ENCODE results near the gene C17orf75. TPM values are rescaled to one million over a fixed set of nuclear protein-coding genes. Genes with fewer than 3 reads are reported as not detected.

C17orf75 gene
- total RNA-seq, 1 experiment from 2014 or later, result 22.5 TPM

GRCh38 chr17:32288615-32289014, 53.4 kb downstream of the C17orf75 start:
- no peak overlapping the region for H3K4me2 ChIP-seq (ENCODE audit: low read length)

More at GRCh38 chr17:32288615-32289014, 53.4 kb downstream of the C17orf75 start:
- TF ChIP-seq ZBTB33 (IDR thresholded peaks at IDR 0.05; ENCODE audit: extremely low read depth, insufficient replicate concordance, low read length) (no peak), JUND (IDR thresholded peaks at IDR 0.05) (no peak), ZFX (IDR thresholded peaks at IDR 0.05) (no peak), TCF7L2 (IDR thresholded peaks at IDR 0.05; ENCODE audit: borderline replicate concordance, extremely low read depth, insufficient read depth, insufficient read length) (no peak), SP1 (IDR thresholded peaks at IDR 0.05; ENCODE audit: low read depth) (no peak), EZH2phosphoT487 (IDR thresholded peaks at IDR 0.05; ENCODE audit: borderline replicate concordance) (no peak), ELF1 (IDR thresholded peaks at IDR 0.05; ENCODE audit: borderline replicate concordance, low read depth) (no peak), ZNF274 (IDR thresholded peaks at IDR 0.05; ENCODE audit: low read depth, low read length) (no peak), REST (IDR thresholded peaks at IDR 0.05; ENCODE audit: low read depth) (no peak), POLR2AphosphoS5 (IDR thresholded peaks at IDR 0.05; ENCODE audit: low read depth, low read length) (no peak), ATF3 (IDR thresholded peaks at IDR 0.05) (no peak), EZH2 (IDR thresholded peaks at IDR 0.05) (no peak), MAX (IDR thresholded peaks at IDR 0.05) (no peak), RAD21 (IDR thresholded peaks at IDR 0.05; ENCODE audit: low read depth) (no peak), POLR2A (IDR thresholded peaks at IDR 0.05; ENCODE audit: borderline replicate concordance, extremely low read depth, insufficient read depth, insufficient read length) (no peak), SIN3A (IDR thresholded peaks at IDR 0.05; ENCODE audit: low read depth) (no peak), CEBPB (IDR thresholded peaks at IDR 0.05; ENCODE audit: low read depth) (no peak), EGR1 (IDR thresholded peaks at IDR 0.05; ENCODE audit: low read depth) (no peak), CTCF (IDR thresholded peaks at IDR 0.05 in 2 of 3, conservative IDR thresholded peaks at IDR 0.05 in 1 of 3; ENCODE audit: borderline replicate concordance in 1 of 3, insufficient read depth in 1 of 3, low read depth in 2 of 3, low read length in 2 of 3) (no peak)
- Histone ChIP-seq H3K9me3 (ENCODE audit: control insufficient read depth in 1 of 2, insufficient read depth in 1 of 2, low read depth in 1 of 2, low read length in 2 of 2) (no peaks in the 10 kb centered on the region), H2AFZ (ENCODE audit: low read depth, low read length, poor library complexity, severe bottlenecking) (no peak overlapping the region), H3K4me3 (replicated peaks in 1 of 2; ENCODE audit: low read depth in 1 of 2, low read length in 2 of 2) (no peak overlapping the region), H3K4me1 (ENCODE audit: control insufficient read depth in 1 of 2, insufficient read depth in 2 of 2, low read length in 2 of 2) (peaks cover 0 to 11% of the 10 kb centered on the region in 2 experiments; a peak in 1 of 4 replicates), H4K20me1 (ENCODE audit: insufficient read depth) (no peaks in the 10 kb centered on the region), H3K79me2 (ENCODE audit: insufficient read depth, low read length) (no peaks in the 10 kb centered on the region), H3K36me3 (ENCODE audit: control insufficient read depth in 1 of 2, insufficient read depth in 2 of 2, low read length in 2 of 2) (no peaks in the 10 kb centered on the region), H3K27me3 (ENCODE audit: insufficient read depth, low read length) (no peaks in the 10 kb centered on the region), H3K9ac (ENCODE audit: low read length) (no peak overlapping the region), H3K27ac (ENCODE audit: low read depth, low read length) (no peak overlapping the region), H3K9me2 (ENCODE audit: insufficient read depth) (no peaks in the 10 kb centered on the region)
- no peak for DNase-seq (ENCODE audit: low read depth, low spot score)
- ChIA-PET CTCF (no interaction called here), RAD21 (ENCODE audit: low non-redundant PET in 1 of 2, low total read pairs in 2 of 2, uncharacterized antibody in 2 of 2, unreplicated experiment in 2 of 2) (no interaction called here), POLR2A (no interaction called here)
- intact Hi-C loops (cut with micrococcal nuclease), result no loop called here
- ATAC-seq, result no peak
- no TSS peak for BruUV-seq (replicated peaks)

Measured in HCT116 (cell line).